ENCODE data around the gene CLDN9.
A peak's percentile ranks its signal among the peaks of the same experiment; 100 is the strongest.

CLDN9 gene

GRCh38 chr16:3020604-3021448 is 8.1 kb downstream of the CLDN9 start (continued):
- TF ChIP-seq ZNF704 (tag by site-specific recombination; IDR thresholded peaks at IDR 0.05) (no peak), IKZF3 (tag by site-specific recombination; IDR thresholded peaks at IDR 0.05) (peak; percentile 62), ZSCAN16 (tag by site-specific recombination; IDR thresholded peaks at IDR 0.05) (no peak), ZNF707 (tag by site-specific recombination; IDR thresholded peaks at IDR 0.05) (no peak), GLIS2 (tag by site-specific recombination; IDR thresholded peaks at IDR 0.05) (peak; percentile 99), ZFP69B (tag by site-specific recombination; IDR thresholded peaks at IDR 0.05) (peak; percentile 80), ZNF624 (tag by site-specific recombination; IDR thresholded peaks at IDR 0.05) (no peak), ZNF560 (tag by site-specific recombination; IDR thresholded peaks at IDR 0.05; ENCODE audit: borderline replicate concordance) (no peak), TRIM28 (IDR thresholded peaks at IDR 0.05; ENCODE audit: borderline replicate concordance, low read length) (no peak), ZXDB (tag by site-specific recombination; IDR thresholded peaks at IDR 0.05) (peak; percentile 90), ZNF645 (tag by site-specific recombination; IDR thresholded peaks at IDR 0.05) (0 out of 2 replicates have a peak, but pooled peaks have one; percentile 27), ZNF2 (tag by site-specific recombination; IDR thresholded peaks at IDR 0.05) (no peak; the same call in 1 of the 2 replicates), ZNF501 (tag by site-specific recombination; IDR thresholded peaks at IDR 0.05) (no peak), ZBTB26 (tag by site-specific recombination; optimal IDR thresholded peaks at IDR 0.05) (peak; percentile 78), ZNF239 (tag by site-specific recombination; IDR thresholded peaks at IDR 0.05) (peak; percentile 35; the same call in 1 of the 2 replicates), ZNF132 (tag by site-specific recombination; IDR thresholded peaks at IDR 0.05; ENCODE audit: borderline replicate concordance) (no peak), ZNF366 (tag by site-specific recombination; conservative IDR thresholded peaks at IDR 0.05) (peak; percentile 85), ZSCAN5A (tag by site-specific recombination; IDR thresholded peaks at IDR 0.05) (peak; percentile 20; the same call in 1 of the 2 replicates), ZNF426 (tag by site-specific recombination; IDR thresholded peaks at IDR 0.05) (no peak), ZNF23 (tag by site-specific recombination; IDR thresholded peaks at IDR 0.05; ENCODE audit: borderline replicate concordance) (no peak), HIC1 (tag by site-specific recombination; IDR thresholded peaks at IDR 0.05) (peak; percentile 100), ZNF398 (tag by site-specific recombination; IDR thresholded peaks at IDR 0.05) (peak; percentile 99), ZNF174 (tag by site-specific recombination; IDR thresholded peaks at IDR 0.05) (no peak), ZNF223 (tag by site-specific recombination; IDR thresholded peaks at IDR 0.05) (no peak), KLF1 (tag by site-specific recombination; IDR thresholded peaks at IDR 0.05) (peak; percentile 88), ZNF202 (tag by site-specific recombination; IDR thresholded peaks at IDR 0.05; ENCODE audit: borderline replicate concordance) (no peak), ZNF837 (tag by site-specific recombination; IDR thresholded peaks at IDR 0.05) (no peak), ZNF211 (tag by site-specific recombination; IDR thresholded peaks at IDR 0.05; ENCODE audit: low read depth) (no peak)

All from HEK293 (cell line).